HG02870 (cell line): ENCODE results near the gene JTB.

Source experiments
- ATAC-seq: cut with Tn5 transposase; IDR thresholded peaks from one replicate; pipeline ENCODE4 v1.9.1; 2021; ENCODE audit warnings: mild to moderate bottlenecking, moderate library complexity; ENCODE audit not compliant: unreplicated experiment

JTB gene

GRCh38 chr1:153956997-153957715 lies 20.3 kb downstream of the JTB start:
- no peak for ATAC-seq

- ATAC-seq, result no peak
Measured at GRCh38 chr1:153954826-153955225, 22.6 kb downstream of the JTB start.

- no peak for ATAC-seq
Measured at GRCh38 chr1:153953859-153954365, 23.6 kb downstream of the JTB start.

GRCh38 chr1:153951801-153952200 lies 25.7 kb downstream of the JTB start:
- no peak for ATAC-seq

- no peak for ATAC-seq
Measured at GRCh38 chr1:153951183-153951582, 26.3 kb downstream of the JTB start.

GRCh38 chr1:153946622-153947241 lies 30.7 kb downstream of the JTB start, which contains the start of gene DENND4B:
Gene DENND4B (minus strand): TSS chr1:153946718. CDS start chr1:153944374, 2,344 bp downstream.
- ATAC-seq, result peak; percentile 60

GRCh38 chr1:153945795-153946621 lies 31.5 kb downstream of the JTB start:
- ATAC-seq, result peak; percentile 58

GRCh38 chr1:153945131-153945794 lies 32.2 kb downstream of the JTB start:
- ATAC-seq, result no peak

- no peak for ATAC-seq
Measured at GRCh38 chr1:153944827-153945117, 32.7 kb downstream of the JTB start.

GRCh38 chr1:153944005-153944826 lies 33.3 kb downstream of the JTB start:
- ATAC-seq, result no peak

GRCh38 chr1:153942766-153943549 lies 34.5 kb downstream of the JTB start:
- no peak for ATAC-seq

- no peak for ATAC-seq
Measured at GRCh38 chr1:153941826-153942725, 35.4 kb downstream of the JTB start.

GRCh38 chr1:153940756-153941155 lies 36.7 kb downstream of the JTB start:
- no peak for ATAC-seq

- no peak for ATAC-seq
Measured at GRCh38 chr1:153939476-153939875, 38.0 kb downstream of the JTB start.

- ATAC-seq, result no peak
Measured at GRCh38 chr1:153938996-153939395, 38.5 kb downstream of the JTB start.

GRCh38 chr1:153937331-153937730 lies 40.1 kb downstream of the JTB start:
- no peak for ATAC-seq

GRCh38 chr1:153936011-153936802 lies 41.3 kb downstream of the JTB start:
- ATAC-seq, result no peak

GRCh38 chr1:153934746-153935145 lies 42.7 kb downstream of the JTB start:
- ATAC-seq, result no peak
